ENCODE measurements around the gene RRP1B. TPM values are rescaled to one million over a fixed set of nuclear protein-coding genes. Genes with fewer than 3 reads are reported as not detected.
"Not testable (repeated sequence)": the region's sequence is repeated elsewhere in the genome, so short reads cannot be mapped to it uniquely, and the experiment has no call there.

The RRP1B gene
- total RNA-seq, 1 experiment from 2014 or later: 30.7 TPM

- ChIA-PET POLR2A (no interaction called here), CTCF (no interaction called here)
- in situ Hi-C loops (cut with HindIII; ENCODE audit: low pct_unique_long_range_greater_than_20kb, low sequenced_read_pairs) (no loop called here), intact Hi-C loops (cut with micrococcal nuclease; ENCODE audit: unreplicated experiment) (loop anchor here (5.0 kb wide), 1 partner anchor 34 kb away; no protein-coding TSS in a partner anchor)
- no peak for TF ChIP-seq SIN3A (IDR thresholded peaks at IDR 0.05; ENCODE audit: borderline replicate concordance, insufficient read depth, low read depth, low read length)
- no peak for TF ChIP-seq TCF7L2 (IDR thresholded peaks at IDR 0.05; ENCODE audit: low read depth, low read length)
- no peak for TF ChIP-seq POLR2AphosphoS5 (IDR thresholded peaks at IDR 0.05; ENCODE audit: low read depth, low read length)
- TF ChIP-seq REST (IDR thresholded peaks at IDR 0.05; ENCODE audit: insufficient read depth in 1 of 2, low read depth in 2 of 2, low read length in 1 of 2): no peak
- TF ChIP-seq, protein P1, sequence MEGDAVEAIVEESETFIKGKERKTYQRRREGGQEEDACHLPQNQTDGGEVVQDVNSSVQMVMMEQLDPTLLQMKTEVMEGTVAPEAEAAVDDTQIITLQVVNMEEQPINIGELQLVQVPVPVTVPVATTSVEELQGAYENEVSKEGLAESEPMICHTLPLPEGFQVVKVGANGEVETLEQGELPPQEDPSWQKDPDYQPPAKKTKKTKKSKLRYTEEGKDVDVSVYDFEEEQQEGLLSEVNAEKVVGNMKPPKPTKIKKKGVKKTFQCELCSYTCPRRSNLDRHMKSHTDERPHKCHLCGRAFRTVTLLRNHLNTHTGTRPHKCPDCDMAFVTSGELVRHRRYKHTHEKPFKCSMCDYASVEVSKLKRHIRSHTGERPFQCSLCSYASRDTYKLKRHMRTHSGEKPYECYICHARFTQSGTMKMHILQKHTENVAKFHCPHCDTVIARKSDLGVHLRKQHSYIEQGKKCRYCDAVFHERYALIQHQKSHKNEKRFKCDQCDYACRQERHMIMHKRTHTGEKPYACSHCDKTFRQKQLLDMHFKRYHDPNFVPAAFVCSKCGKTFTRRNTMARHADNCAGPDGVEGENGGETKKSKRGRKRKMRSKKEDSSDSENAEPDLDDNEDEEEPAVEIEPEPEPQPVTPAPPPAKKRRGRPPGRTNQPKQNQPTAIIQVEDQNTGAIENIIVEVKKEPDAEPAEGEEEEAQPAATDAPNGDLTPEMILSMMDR (IDR thresholded peaks at IDR 0.05): peak; percentile 92
- Histone ChIP-seq H3K4me3 (ENCODE audit: low read depth in 2 of 2, low read length in 2 of 2) (no peak overlapping the region; a peak in 1 of 4 replicates), H3K4me1 (ENCODE audit: control insufficient read depth, insufficient read depth, low read length) (peaks cover 11% of the 10 kb centered on the region; the same call in 1 of the 2 replicates), H3K9me3 (ENCODE audit: control insufficient read depth, insufficient read depth, low read depth, low read length) (no peaks in the 10 kb centered on the region), H3K27me3 (ENCODE audit: control insufficient read depth, insufficient read depth, low read length) (no peaks in the 10 kb centered on the region), H3K27ac (ENCODE audit: low read length) (peak overlapping the region; percentile 65; the same call in 1 of the 2 replicates), H3K36me3 (ENCODE audit: control insufficient read depth, insufficient read depth, low read length) (no peaks in the 10 kb centered on the region)
- BruUV-seq (replicated peaks): no TSS peak
- DNase-seq (ENCODE audit: low read depth, low spot score): peak; percentile 84
- ATAC-seq: peak; percentile 96
Observed at GRCh38 chr21:43646550-43647260, 12.7 kb upstream of the RRP1B start.

GRCh38 chr21:43648171-43648570 is 11.2 kb upstream of the RRP1B start:
- intact Hi-C loops (cut with micrococcal nuclease; ENCODE audit: unreplicated experiment) (loop anchor here (5.0 kb wide), 1 partner anchor 36 kb away; no protein-coding TSS in a partner anchor), in situ Hi-C loops (cut with HindIII; ENCODE audit: low pct_unique_long_range_greater_than_20kb, low sequenced_read_pairs) (no loop called here)
- TF ChIP-seq, protein P1 (IDR thresholded peaks at IDR 0.05): no peak
- no peak for TF ChIP-seq TCF7L2 (IDR thresholded peaks at IDR 0.05; ENCODE audit: low read depth, low read length)
- no peak for TF ChIP-seq SIN3A (IDR thresholded peaks at IDR 0.05; ENCODE audit: borderline replicate concordance, insufficient read depth, low read depth, low read length)
- Histone ChIP-seq H3K36me3 (ENCODE audit: control insufficient read depth, insufficient read depth, low read length) (no peaks in the 10 kb centered on the region), H3K27ac (ENCODE audit: low read length) (no peak overlapping the region), H3K9me3 (ENCODE audit: control insufficient read depth, insufficient read depth, low read depth, low read length) (no peaks in the 10 kb centered on the region), H3K4me1 (ENCODE audit: control insufficient read depth, insufficient read depth, low read length) (peaks cover 11% of the 10 kb centered on the region; the same call in 1 of the 2 replicates), H3K4me3 (ENCODE audit: low read depth in 2 of 2, low read length in 2 of 2) (no peak overlapping the region), H3K27me3 (ENCODE audit: control insufficient read depth, insufficient read depth, low read length) (no peaks in the 10 kb centered on the region)
- no peak for ATAC-seq
- CTCF ChIA-PET: no interaction called here
- BruUV-seq (replicated peaks): no TSS peak
- no peak for DNase-seq (ENCODE audit: low read depth, low spot score)
- POLR2A ChIA-PET: no interaction called here

GRCh38 chr21:43651926-43652325 is 7.4 kb upstream of the RRP1B start:
- not testable (repeated sequence) for BruUV-seq (replicated peaks)

More at GRCh38 chr21:43651926-43652325, 7.4 kb upstream of the RRP1B start:
- H3K27me3 ChIP-seq (ENCODE audit: control insufficient read depth, insufficient read depth, low read length); DNase-seq (ENCODE audit: low read depth, low spot score); H3K27ac ChIP-seq (ENCODE audit: low read length); in situ Hi-C loops (cut with HindIII; ENCODE audit: low pct_unique_long_range_greater_than_20kb, low sequenced_read_pairs); H3K36me3 ChIP-seq (ENCODE audit: control insufficient read depth, insufficient read depth, low read length); H3K9me3 ChIP-seq (ENCODE audit: control insufficient read depth, insufficient read depth, low read depth, low read length); intact Hi-C loops (cut with micrococcal nuclease; ENCODE audit: unreplicated experiment); ATAC-seq; H3K4me3 ChIP-seq (ENCODE audit: low read depth in 2 of 2, low read length in 2 of 2); CTCF ChIA-PET; H3K4me1 ChIP-seq (ENCODE audit: control insufficient read depth, insufficient read depth, low read length): not testable (repeated sequence)
- POLR2A ChIA-PET: interaction anchor here (0.7 kb wide), 1 partner anchor 207 kb away, joined by 4 read pairs; no protein-coding TSS in a partner anchor

All from Panc1 (cell line).